ENCODE data around the gene ARFGAP3. TPM values are rescaled to one million over a fixed set of nuclear protein-coding genes. Genes with fewer than 3 reads are reported as not detected.

Gene ARFGAP3
- polyA plus RNA-seq, 1 experiment: 79.5 TPM

GRCh38 chr22:42800451-42801251, 56.4 kb downstream of the ARFGAP3 start:
- TF ChIP-seq, protein P1, sequence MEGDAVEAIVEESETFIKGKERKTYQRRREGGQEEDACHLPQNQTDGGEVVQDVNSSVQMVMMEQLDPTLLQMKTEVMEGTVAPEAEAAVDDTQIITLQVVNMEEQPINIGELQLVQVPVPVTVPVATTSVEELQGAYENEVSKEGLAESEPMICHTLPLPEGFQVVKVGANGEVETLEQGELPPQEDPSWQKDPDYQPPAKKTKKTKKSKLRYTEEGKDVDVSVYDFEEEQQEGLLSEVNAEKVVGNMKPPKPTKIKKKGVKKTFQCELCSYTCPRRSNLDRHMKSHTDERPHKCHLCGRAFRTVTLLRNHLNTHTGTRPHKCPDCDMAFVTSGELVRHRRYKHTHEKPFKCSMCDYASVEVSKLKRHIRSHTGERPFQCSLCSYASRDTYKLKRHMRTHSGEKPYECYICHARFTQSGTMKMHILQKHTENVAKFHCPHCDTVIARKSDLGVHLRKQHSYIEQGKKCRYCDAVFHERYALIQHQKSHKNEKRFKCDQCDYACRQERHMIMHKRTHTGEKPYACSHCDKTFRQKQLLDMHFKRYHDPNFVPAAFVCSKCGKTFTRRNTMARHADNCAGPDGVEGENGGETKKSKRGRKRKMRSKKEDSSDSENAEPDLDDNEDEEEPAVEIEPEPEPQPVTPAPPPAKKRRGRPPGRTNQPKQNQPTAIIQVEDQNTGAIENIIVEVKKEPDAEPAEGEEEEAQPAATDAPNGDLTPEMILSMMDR (IDR thresholded peaks at IDR 0.05; ENCODE audit: insufficient read depth, low read depth, low read length): no peak
- H3K4me3 ChIP-seq (ENCODE audit: low read depth, low read length): no peak overlapping the region
- no peak for DNase-seq (ENCODE audit: low read depth)
- CTCF ChIA-PET: interaction anchor here (1.3 kb wide), 1 partner anchor 13 kb away, joined by 3 read pairs; no protein-coding TSS in a partner anchor
- peaks cover 46% of the 10 kb centered on the region for H3K36me3 ChIP-seq (ENCODE audit: control insufficient read depth, insufficient read depth, low read length)
- H3K27me3 ChIP-seq (ENCODE audit: control insufficient read depth, insufficient read depth, low read length): no peaks in the 10 kb centered on the region
- POLR2A ChIA-PET: no interaction called here

DNA sequence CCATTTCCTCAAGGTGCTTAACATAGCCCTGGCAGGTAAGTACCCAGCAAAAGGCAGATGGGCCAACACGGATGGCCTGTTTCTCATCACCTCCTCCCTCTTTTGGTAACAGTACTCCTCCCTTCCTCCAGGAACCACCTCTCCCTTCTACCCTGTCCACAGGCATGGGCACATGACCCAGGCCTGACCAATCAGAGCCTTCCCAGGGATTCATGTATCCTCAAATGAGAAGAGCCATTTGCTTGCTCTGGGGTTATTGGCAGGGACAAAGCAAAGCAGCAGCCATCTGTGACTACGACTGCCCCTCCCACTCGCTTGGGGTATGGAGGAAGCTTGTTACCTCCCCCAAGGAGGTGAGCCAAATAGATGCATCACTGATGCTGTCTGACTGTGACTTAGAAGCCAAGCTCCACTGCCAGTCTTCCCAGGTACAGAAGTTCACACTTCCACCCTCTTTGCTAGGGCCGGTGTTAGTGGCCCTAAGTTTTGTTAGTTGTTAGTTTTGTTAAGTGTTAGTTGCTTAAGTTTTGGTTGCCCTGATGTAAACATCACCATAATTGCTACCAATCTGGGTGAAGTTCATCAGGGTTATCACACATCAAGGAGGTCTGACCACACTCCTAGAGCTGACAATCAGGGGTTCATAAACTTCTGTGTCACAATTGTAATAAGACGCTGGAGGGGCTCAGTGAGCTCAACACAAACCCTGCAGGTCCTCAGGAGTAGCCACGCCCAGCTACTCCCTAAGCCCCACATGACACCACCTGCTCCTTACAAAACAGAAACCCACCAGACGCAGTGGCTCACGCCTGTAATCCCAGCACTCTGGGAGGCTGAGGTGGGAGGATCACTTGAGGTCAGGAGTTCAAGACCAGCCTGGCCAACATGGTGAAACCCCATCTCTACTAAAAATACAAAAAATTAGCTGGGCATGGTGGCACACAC, 57.3 kb downstream of the ARFGAP3 start:
- no peak for DNase-seq (ENCODE audit: low read depth)
- ChIA-PET POLR2A (no interaction called here), CTCF (no interaction called here)
- H3K36me3 ChIP-seq (ENCODE audit: control insufficient read depth, insufficient read depth, low read length): peaks cover 42% of the 10 kb centered on the region
- TF ChIP-seq, protein P1 (IDR thresholded peaks at IDR 0.05; ENCODE audit: insufficient read depth, low read depth, low read length): no peak
- H3K27me3 ChIP-seq (ENCODE audit: control insufficient read depth, insufficient read depth, low read length): no peaks in the 10 kb centered on the region
- H3K4me3 ChIP-seq (ENCODE audit: low read depth, low read length): no peak overlapping the region

DNA sequence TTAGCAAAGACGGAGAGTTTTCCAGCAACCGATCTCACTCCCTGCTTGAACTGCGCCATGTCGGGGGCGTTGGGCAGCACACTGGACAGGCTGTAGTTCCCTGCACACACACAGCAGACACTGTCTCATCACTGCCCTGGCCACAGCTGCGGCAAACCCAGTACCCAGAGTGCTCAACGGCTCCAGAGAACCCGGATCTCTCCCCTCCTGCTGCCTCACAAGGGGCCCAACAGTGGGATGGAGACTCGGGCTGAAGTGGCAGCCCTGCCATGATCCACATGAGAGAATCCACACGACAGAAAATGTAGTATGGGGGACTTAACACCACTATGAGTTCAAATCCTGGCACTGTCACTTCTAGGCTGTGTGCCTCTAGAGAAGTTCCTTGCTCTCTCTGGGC, 58.0 kb downstream of the ARFGAP3 start:
- no peaks in the 10 kb centered on the region for H3K27me3 ChIP-seq (ENCODE audit: control insufficient read depth, insufficient read depth, low read length)
- DNase-seq (ENCODE audit: low read depth): no peak
- ChIA-PET CTCF (no interaction called here), POLR2A (no interaction called here)
- H3K36me3 ChIP-seq (ENCODE audit: control insufficient read depth, insufficient read depth, low read length): peaks cover 43% of the 10 kb centered on the region
- TF ChIP-seq, protein P1 (IDR thresholded peaks at IDR 0.05; ENCODE audit: insufficient read depth, low read depth, low read length): no peak
- H3K4me3 ChIP-seq (ENCODE audit: low read depth, low read length): no peak overlapping the region

- TF ChIP-seq, protein P1 (IDR thresholded peaks at IDR 0.05; ENCODE audit: insufficient read depth, low read depth, low read length): no peak
- Histone ChIP-seq H3K4me3 (ENCODE audit: low read depth, low read length) (no peak overlapping the region), H3K36me3 (ENCODE audit: control insufficient read depth, insufficient read depth, low read length) (peaks cover 34% of the 10 kb centered on the region), H3K27me3 (ENCODE audit: control insufficient read depth, insufficient read depth, low read length) (no peaks in the 10 kb centered on the region)
- ChIA-PET CTCF (interaction anchor here (1.1 to 1.8 kb wide), 4 partner anchors 16 to 293 kb away, joined by 3 to 6 read pairs (median 4); no protein-coding TSS in a partner anchor), POLR2A (no interaction called here)
- no peak for DNase-seq (ENCODE audit: low read depth)
These were observed 60.1 kb downstream of the ARFGAP3 start for GRCh38 chr22:42797011-42797410.

DNA sequence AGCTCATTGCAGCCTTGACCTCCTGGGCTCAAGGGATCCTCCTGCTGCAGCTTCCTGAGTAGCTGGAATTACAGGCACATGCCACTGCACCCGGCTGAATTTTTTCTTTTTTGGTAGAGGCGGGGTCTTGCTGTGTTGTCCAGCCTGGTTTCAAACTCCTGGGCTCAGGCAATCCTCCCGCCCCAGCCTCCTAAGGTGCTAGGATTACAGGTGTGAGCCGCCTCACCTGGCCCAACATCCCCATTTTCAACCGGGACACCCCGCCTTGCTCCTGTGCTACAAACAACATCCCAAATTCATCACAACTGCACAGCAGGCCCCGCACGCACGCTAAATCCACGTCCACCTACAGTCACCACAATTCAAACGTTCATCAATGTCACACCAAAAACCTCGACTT, 61.0 kb downstream of the ARFGAP3 start:
- TF ChIP-seq, protein P1 (IDR thresholded peaks at IDR 0.05; ENCODE audit: insufficient read depth, low read depth, low read length): no peak
- CTCF ChIA-PET: interaction anchor here (0.9 to 1.5 kb wide), 2 partner anchors 12 to 15 kb away, joined by 3 to 6 read pairs; no protein-coding TSS in a partner anchor
- no peaks in the 10 kb centered on the region for H3K27me3 ChIP-seq (ENCODE audit: control insufficient read depth, insufficient read depth, low read length)
- DNase-seq (ENCODE audit: low read depth): no peak
- no peak overlapping the region for H3K4me3 ChIP-seq (ENCODE audit: low read depth, low read length)
- peaks cover 27% of the 10 kb centered on the region for H3K36me3 ChIP-seq (ENCODE audit: control insufficient read depth, insufficient read depth, low read length)
- POLR2A ChIA-PET: interaction anchor here (0.7 kb wide), 1 partner anchor 26 kb away, joined by 15 read pairs; no protein-coding TSS in a partner anchor

Data from BJ (cell line).